ENCODE results near the gene SLC43A2.

GRCh38 chr17:1576500-1576899 is 52.1 kb downstream of the SLC43A2 start:
- TF ChIP-seq CTCF (IDR thresholded peaks at IDR 0.05): no peak
- TF ChIP-seq ELF4 (CRISPR knock-in tag; IDR thresholded peaks at IDR 0.05; ENCODE audit: low read depth): no peak
- TF ChIP-seq NFE2L1 (CRISPR knock-in tag; IDR thresholded peaks at IDR 0.05): no peak
- no peak for TF ChIP-seq ZNF512 (CRISPR knock-in tag; IDR thresholded peaks at IDR 0.05; ENCODE audit: borderline replicate concordance)
- TF ChIP-seq STAT6 (CRISPR knock-in tag; conservative IDR thresholded peaks at IDR 0.05; ENCODE audit: low read depth): no peak
- no peak for TF ChIP-seq ETV6 (CRISPR knock-in tag; IDR thresholded peaks at IDR 0.05)
- no peak for TF ChIP-seq IRF2 (CRISPR knock-in tag; IDR thresholded peaks at IDR 0.05; ENCODE audit: borderline replicate concordance, low read depth)
- no peak for TF ChIP-seq ZBTB21 (CRISPR knock-in tag; IDR thresholded peaks at IDR 0.05; ENCODE audit: borderline replicate concordance)
- no peak for TF ChIP-seq E2F5 (CRISPR knock-in tag; IDR thresholded peaks at IDR 0.05)
